Thymus (tissue), 11 donors: ENCODE data around the gene ARHGAP4. TPM values are rescaled to one million over a fixed set of nuclear protein-coding genes. Genes with fewer than 3 reads are reported as not detected.

Experiments
- DNase-seq, 9 donors: peaks; one replicate each; pipeline ENCODE4 v3.0.0-alpha.2; 2013; ENCODE audit warnings: low spot score in 9 of 9, low read depth in 6 of 9, missing footprints in 1 of 9
- H3K27ac ChIP-seq, 2 donors: one replicate each; pipeline ENCODE4 v1.5.1; 2013; ENCODE audit warnings: control low read depth in 1 of 2, low read depth in 1 of 2, low read length in 1 of 2, mild to moderate bottlenecking in 1 of 2, moderate library complexity in 1 of 2
- H3K27me3 ChIP-seq, 2 donors: one replicate each; pipeline ENCODE4 v1.5.1; 2013; ENCODE audit warnings: low read length in 1 of 2; ENCODE audit not compliant: control insufficient read depth in 2 of 2, insufficient read depth in 1 of 2
- H3K36me3 ChIP-seq, 2 donors: one replicate each; pipeline ENCODE4 v1.5.1; 2013; ENCODE audit warnings: low read length in 1 of 2, mild to moderate bottlenecking in 1 of 2, moderate library complexity in 1 of 2; ENCODE audit not compliant: control insufficient read depth in 2 of 2, insufficient read depth in 2 of 2
- H3K4me1 ChIP-seq, 2 donors: one replicate each; pipeline ENCODE4 v1.5.1; 2013; ENCODE audit warnings: low read length in 2 of 2; ENCODE audit not compliant: control insufficient read depth in 2 of 2, insufficient read depth in 2 of 2
- H3K4me3 ChIP-seq, 2 donors: one replicate each; pipeline ENCODE4 v1.5.1; 2013; ENCODE audit warnings: low read length in 2 of 2, control low read depth in 1 of 2, mild to moderate bottlenecking in 1 of 2
- H3K9me3 ChIP-seq, 2 donors: one replicate each; pipeline ENCODE4 v1.5.1; 2013; ENCODE audit warnings: low read length in 1 of 2, mild to moderate bottlenecking in 1 of 2; ENCODE audit not compliant: control insufficient read depth in 2 of 2, insufficient read depth in 1 of 2
- WGBS: extraction: QIAGEN DNeasy Blood & Tissue Kit; methylation state at CpG from one replicate; pipeline ENCODE4 v1.1.7; 2013; 5-methylcytosine and 5-hydroxymethylcytosine counted together
- polyA plus RNA-seq: library from polyadenylated mRNA; stranded (reverse); fragments of 200-250 nt; gene quantifications from one replicate; pipeline ENCODE4 v1.2.3, GENCODE V29; 2013
- total RNA-seq: library from RNA; stranded (reverse); fragments of 120-200 nt; gene quantifications from one replicate; pipeline ENCODE4 v1.2.4, GENCODE V29; 2013
- donor health status: healthy.

The ARHGAP4 gene
- total and polyA plus RNA-seq, 2 donors: 139 to 481 TPM

- H3K27me3 ChIP-seq: peaks cover 0 to 62% of the 10 kb centered on the region in 2 donors
- no peaks in the 10 kb centered on the region for H3K4me1 ChIP-seq
- H3K9me3 ChIP-seq: no peaks in the 10 kb centered on the region
- H3K36me3 ChIP-seq: no peaks in the 10 kb centered on the region
- no peak for DNase-seq
- no peak overlapping the region for H3K4me3 ChIP-seq
- H3K27ac ChIP-seq: no peak overlapping the region
- 34% methylated on average over 6 of the region's 6 CpGs for WGBS
Measured at GRCh38 chrX:153871451-153871850, 54.6 kb downstream of the ARHGAP4 start.

- 64% methylated on average over 21 of the region's 21 CpGs for WGBS
- Histone ChIP-seq H3K27me3 (peaks cover 0 to 60% of the 10 kb centered on the region in 2 donors), H3K4me3 (no peak overlapping the region), H3K4me1 (no peaks in the 10 kb centered on the region), H3K9me3 (no peaks in the 10 kb centered on the region), H3K36me3 (no peaks in the 10 kb centered on the region), H3K27ac (no peak overlapping the region)
- DNase-seq: no peak
Measured at GRCh38 chrX:153870791-153871360, 55.2 kb downstream of the ARHGAP4 start.

DNA sequence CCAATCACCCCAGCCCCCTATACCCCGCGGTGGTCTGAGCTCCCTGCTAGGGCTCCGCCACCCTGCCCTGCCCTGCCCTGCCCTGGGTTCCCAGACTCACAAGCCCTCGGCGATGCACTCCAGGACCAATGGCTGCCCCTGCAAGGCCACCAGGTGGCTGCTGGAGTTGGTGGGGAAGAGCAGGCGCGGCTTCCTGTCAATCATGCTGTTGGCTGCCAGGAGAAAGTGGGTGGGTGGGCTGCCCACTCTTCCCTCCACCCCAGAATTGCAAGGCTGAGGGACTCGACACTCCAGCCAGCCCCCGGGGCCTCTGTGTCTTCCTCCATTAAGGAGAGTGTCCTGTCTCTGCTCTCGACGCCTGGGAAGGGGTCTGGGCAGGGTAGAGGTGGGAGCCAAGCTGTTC is 55.8 kb downstream of the ARHGAP4 start:
- peaks cover 0 to 55% of the 10 kb centered on the region in 2 donors for H3K27me3 ChIP-seq
- WGBS: 84% methylated on average over 11 of the region's 11 CpGs
- H3K4me3 ChIP-seq: no peak overlapping the region
- no peaks in the 10 kb centered on the region for H3K36me3 ChIP-seq
- H3K4me1 ChIP-seq: no peaks in the 10 kb centered on the region
- no peak for DNase-seq
- no peaks in the 10 kb centered on the region for H3K9me3 ChIP-seq
- no peak overlapping the region for H3K27ac ChIP-seq

DNA sequence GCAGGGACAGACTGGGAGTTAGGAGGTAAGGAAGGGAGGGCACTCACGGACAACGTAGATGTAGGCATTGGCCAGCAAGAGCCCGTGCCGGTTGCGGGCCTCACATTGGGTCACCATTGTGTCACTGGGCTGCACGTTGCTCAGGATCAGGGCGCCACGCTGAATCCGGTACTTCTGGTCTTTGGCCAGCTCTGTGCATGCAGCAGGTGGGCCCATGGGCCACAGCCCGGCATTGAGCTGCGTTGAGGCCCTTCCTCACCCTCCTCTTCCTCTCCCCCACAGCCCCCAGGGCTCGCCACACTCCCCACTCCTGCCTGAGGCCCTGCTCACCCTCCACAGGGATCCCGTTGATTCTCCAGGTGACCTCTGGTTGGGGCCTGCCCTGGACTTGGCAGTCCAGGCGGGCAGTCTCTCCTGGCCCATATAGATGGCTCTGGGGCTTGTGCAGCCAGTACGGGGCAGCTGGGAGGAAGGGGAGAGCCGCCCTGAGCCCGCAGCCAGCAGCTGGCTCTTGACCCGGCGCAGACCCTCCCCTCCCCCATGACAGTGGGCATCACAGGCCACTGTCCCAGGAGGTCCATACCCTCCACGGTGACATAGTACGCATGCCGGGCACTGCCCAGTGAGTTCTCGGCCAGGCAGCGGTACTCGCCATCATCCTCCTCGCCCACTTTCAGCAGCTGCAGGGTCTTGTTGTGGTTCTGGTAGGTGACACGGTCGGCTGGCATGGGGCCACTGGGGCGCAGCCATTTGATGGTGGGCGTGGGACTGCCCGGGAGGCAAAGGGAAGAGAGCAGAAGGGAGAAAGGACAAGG is 56.4 kb downstream of the ARHGAP4 start:
- no peak for DNase-seq
- WGBS: 93% methylated on average over 31 of the region's 31 CpGs
- Histone ChIP-seq H3K4me1 (no peaks in the 10 kb centered on the region), H3K4me3 (no peak overlapping the region), H3K9me3 (no peaks in the 10 kb centered on the region), H3K27ac (no peak overlapping the region), H3K27me3 (peaks cover 0 to 51% of the 10 kb centered on the region in 2 donors), H3K36me3 (no peaks in the 10 kb centered on the region)

GRCh38 chrX:153868576-153869472 is 57.2 kb downstream of the ARHGAP4 start:
- H3K4me1 ChIP-seq: no peaks in the 10 kb centered on the region
- DNase-seq: no peak
- H3K4me3 ChIP-seq: no peak overlapping the region
- no peaks in the 10 kb centered on the region for H3K36me3 ChIP-seq
- peaks cover 0 to 47% of the 10 kb centered on the region in 2 donors for H3K27me3 ChIP-seq
- no peaks in the 10 kb centered on the region for H3K9me3 ChIP-seq
- 95% methylated on average over 26 of the region's 26 CpGs for WGBS
- no peak overlapping the region for H3K27ac ChIP-seq

- WGBS: 94% methylated on average over 13 of the region's 13 CpGs
- H3K27ac ChIP-seq: no peak overlapping the region
- H3K4me3 ChIP-seq: no peak overlapping the region
- DNase-seq: no peak
- no peaks in the 10 kb centered on the region for H3K9me3 ChIP-seq
- H3K36me3 ChIP-seq: no peaks in the 10 kb centered on the region
- H3K4me1 ChIP-seq: no peaks in the 10 kb centered on the region
- peaks cover 0 to 47% of the 10 kb centered on the region in 2 donors for H3K27me3 ChIP-seq
Measured at GRCh38 chrX:153867671-153868070, 58.4 kb downstream of the ARHGAP4 start.

- H3K27me3 ChIP-seq: peaks cover 0 to 47% of the 10 kb centered on the region in 2 donors
- no peak overlapping the region for H3K27ac ChIP-seq
- WGBS: 90% methylated on average over 9 of the region's 9 CpGs
- H3K9me3 ChIP-seq: no peaks in the 10 kb centered on the region
- H3K4me1 ChIP-seq: no peaks in the 10 kb centered on the region
- no peak overlapping the region for H3K4me3 ChIP-seq
- no peak for DNase-seq
- no peaks in the 10 kb centered on the region for H3K36me3 ChIP-seq
Measured at GRCh38 chrX:153867139-153867538, 58.9 kb downstream of the ARHGAP4 start.

DNA sequence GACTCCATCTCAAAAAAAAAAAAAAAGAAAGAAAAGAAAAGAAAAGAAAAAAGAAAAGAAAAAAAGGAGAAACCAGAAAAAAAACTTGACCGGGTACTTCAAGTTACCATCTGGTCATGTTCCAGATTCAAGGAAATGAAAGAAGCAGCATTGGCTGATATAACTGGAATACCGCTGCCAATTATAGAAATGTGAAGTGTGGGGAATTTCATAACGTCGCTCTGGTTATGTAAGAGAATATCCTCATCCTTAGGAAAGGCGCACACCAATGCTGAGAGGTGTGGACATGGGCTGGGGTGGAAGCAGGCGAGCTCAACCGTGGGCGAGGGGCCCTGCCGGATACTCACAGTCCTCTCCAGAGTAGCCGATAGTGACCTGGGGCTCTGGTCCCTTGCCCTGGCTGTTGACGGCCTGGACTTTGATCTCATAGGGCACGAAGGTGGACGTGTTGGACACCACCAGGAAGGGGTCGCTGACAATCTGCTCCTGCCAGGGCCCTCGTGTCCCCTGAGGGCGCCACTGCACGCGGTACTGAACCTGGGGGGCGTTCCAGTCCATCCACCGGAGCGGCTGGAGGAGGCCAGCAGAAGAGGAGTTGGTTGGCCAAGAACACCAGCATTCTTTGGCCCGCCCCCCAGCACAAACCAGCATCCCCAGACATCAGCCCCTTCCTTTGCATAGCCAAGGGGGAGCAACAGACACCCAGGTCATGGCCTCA is 59.6 kb downstream of the ARHGAP4 start:
- Histone ChIP-seq H3K27ac (no peak overlapping the region), H3K4me3 (no peak overlapping the region), H3K27me3 (peaks cover 0 to 48% of the 10 kb centered on the region in 2 donors), H3K4me1 (no peaks in the 10 kb centered on the region), H3K36me3 (no peaks in the 10 kb centered on the region), H3K9me3 (no peaks in the 10 kb centered on the region)
- WGBS: 95% methylated on average over 22 of the region's 22 CpGs
- DNase-seq: no peak
